Measurements from ENCODE around the gene SYT3. TPM values are rescaled to one million over a fixed set of nuclear protein-coding genes. Genes with fewer than 3 reads are reported as not detected.

SYT3 gene
- total and polyA plus RNA-seq, 2 of the 8 experiments (the other 6 are each of a cell fraction or from before 2014, with no cell fraction given) = 6.7 to 17.3 TPM

GRCh38 chr19:50646074-50646807 is 6.6 kb upstream of the SYT3 start:
- no peak overlapping the region for H3K56ac ChIP-seq (replicated peaks; ENCODE audit: insufficient read length, low read depth, low read length)
- ChIA-PET CTCF (ENCODE audit: partially characterized antibody) (interaction anchor here (0.9 to 2.7 kb wide), 5 partner anchors 18 to 109 kb away, joined by 3 to 11 read pairs (median 5); no protein-coding TSS in a partner anchor), POLR2A (ENCODE audit: partially characterized antibody) (no interaction called here)
- H3K27me3 ChIP-seq (replicated peaks in 1 of 4; ENCODE audit: control insufficient read depth in 3 of 4, extremely low read depth in 1 of 4, insufficient read depth in 3 of 4, low read length in 3 of 4) = peaks cover 0 to 21% (median 12%) of the 10 kb centered on the region in 4 experiments; a peak in 5 of 7 replicates
- no peaks in the 10 kb centered on the region for H3K79me1 ChIP-seq (ENCODE audit: low read depth, low read length)
- H4K20me1 ChIP-seq (replicated peaks in 1 of 2; ENCODE audit: control insufficient read depth in 1 of 2, insufficient read depth in 2 of 2, low read length in 2 of 2) = no peaks in the 10 kb centered on the region
- H2AK5ac ChIP-seq (ENCODE audit: low read depth, low read length) = no peak overlapping the region
- H3K36me3 ChIP-seq (ENCODE audit: control insufficient read depth in 2 of 4, insufficient read depth in 4 of 4, low read length in 3 of 4) = no peaks in the 10 kb centered on the region; a peak in 1 of 8 replicates
- peaks cover 0 to 5% (median 4%) of the 10 kb centered on the region in 4 experiments; a peak in 6 of 7 replicates for H3K4me1 ChIP-seq (replicated peaks in 1 of 4; ENCODE audit: control insufficient read depth in 3 of 4, insufficient read depth in 4 of 4, low read length in 3 of 4)
- 0 out of 2 replicates have a peak overlapping the region, but pooled peaks have one; percentile 4 for H2BK12ac ChIP-seq (ENCODE audit: low read depth, low read length)
- no peak overlapping the region for H3K27ac ChIP-seq (ENCODE audit: low read depth, low read length)
- DNase-seq (ENCODE audit: low read depth in 1 of 2, low spot score in 2 of 2) (no peak), FAIRE-seq (no peak)
- H3K4me3 ChIP-seq (ENCODE audit: extremely low read depth in 1 of 4, insufficient read depth in 2 of 4, low read depth in 3 of 4, low read length in 4 of 4) = no peak overlapping the region
- H2BK20ac ChIP-seq (ENCODE audit: low read length) = no peak overlapping the region
- H2AFZ ChIP-seq (ENCODE audit: low read length) = no peak overlapping the region
- no peak overlapping the region; a peak in 1 of 7 replicates for H3K9ac ChIP-seq (replicated peaks in 1 of 4; ENCODE audit: extremely low read depth in 1 of 4, low read depth in 3 of 4, low read length in 3 of 4)
- no peak overlapping the region for H2BK5ac ChIP-seq (ENCODE audit: low read depth, low read length)
- no peak overlapping the region for H4K8ac ChIP-seq (ENCODE audit: extremely low read depth, insufficient read depth, low read length)
- no peak overlapping the region for H3K4ac ChIP-seq (replicated peaks; ENCODE audit: insufficient read length, low read depth, low read length)
- no peaks in the 10 kb centered on the region for H3K9me3 ChIP-seq (ENCODE audit: insufficient read depth in 2 of 2, low read depth in 1 of 2, low read length in 1 of 2)
- H3K23ac ChIP-seq (ENCODE audit: insufficient read length) = no peak overlapping the region
- H3K4me2 ChIP-seq (ENCODE audit: insufficient read depth in 1 of 2, low read depth in 2 of 2, low read length in 2 of 2) = no peak overlapping the region
- H3K23me2 ChIP-seq (ENCODE audit: low read depth, low read length) = peaks cover 10% of the 10 kb centered on the region; the same call in 1 of the 2 replicates
- no peak overlapping the region for H4K5ac ChIP-seq (ENCODE audit: insufficient read length, low read depth, low read length)
- H2BK15ac ChIP-seq (ENCODE audit: low read length) = no peak overlapping the region
- whole genome bisulfite sequencing, 2 experiments (ENCODE audit: extremely low coverage in 1 of 2, insufficient coverage in 1 of 2, insufficient read length in 1 of 2, insufficient replicate concordance in 2 of 2, low coverage in 1 of 2, low lambda C conversion rate in 2 of 2, missing lambda C conversion rate in 1 of 2) = 74% methylated on average over 6 of the region's 6 CpGs; no CpG with 5 or more reads in 1 of the 2 experiments
- no peaks in the 10 kb centered on the region for H3K79me2 ChIP-seq (ENCODE audit: control insufficient read depth in 1 of 2, insufficient read depth in 2 of 2, low read length in 2 of 2)
- TF ChIP-seq KDM5A (IDR thresholded peaks at IDR 0.05; ENCODE audit: low read length) = no peak
- no peak for TF ChIP-seq CHD2 (IDR thresholded peaks at IDR 0.05; ENCODE audit: low read length)
- TF ChIP-seq CTCF (IDR thresholded peaks at IDR 0.05; ENCODE audit: control extremely low read depth in 1 of 3, insufficient read depth in 1 of 3, low read depth in 1 of 3, low read length in 3 of 3) = no peak
- 0 out of 2 replicates have a peak, but pooled peaks have one; percentile 42 for TF ChIP-seq KDM1A (IDR thresholded peaks at IDR 0.05; ENCODE audit: borderline replicate concordance, low read length)
- no peak for TF ChIP-seq RBBP5 (IDR thresholded peaks at IDR 0.05; ENCODE audit: borderline replicate concordance, low read depth, low read length)
- no peak for TF ChIP-seq GABPA (IDR thresholded peaks at IDR 0.05; ENCODE audit: borderline replicate concordance, insufficient read depth, low read length)
- H2BK120ac ChIP-seq (replicated peaks; ENCODE audit: low read depth, low read length) = no peak overlapping the region
- H4K91ac ChIP-seq (replicated peaks; ENCODE audit: insufficient read length, low read length) = no peak overlapping the region
- no peak overlapping the region for H3K14ac ChIP-seq (ENCODE audit: insufficient read length)
- no peak overlapping the region for H3K18ac ChIP-seq (ENCODE audit: extremely low read depth, low read length)

Measured in H1 (cell line).